Measurements from ENCODE around the gene MRGPRD.

Gene MRGPRD, protein sequence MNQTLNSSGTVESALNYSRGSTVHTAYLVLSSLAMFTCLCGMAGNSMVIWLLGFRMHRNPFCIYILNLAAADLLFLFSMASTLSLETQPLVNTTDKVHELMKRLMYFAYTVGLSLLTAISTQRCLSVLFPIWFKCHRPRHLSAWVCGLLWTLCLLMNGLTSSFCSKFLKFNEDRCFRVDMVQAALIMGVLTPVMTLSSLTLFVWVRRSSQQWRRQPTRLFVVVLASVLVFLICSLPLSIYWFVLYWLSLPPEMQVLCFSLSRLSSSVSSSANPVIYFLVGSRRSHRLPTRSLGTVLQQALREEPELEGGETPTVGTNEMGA

DNA sequence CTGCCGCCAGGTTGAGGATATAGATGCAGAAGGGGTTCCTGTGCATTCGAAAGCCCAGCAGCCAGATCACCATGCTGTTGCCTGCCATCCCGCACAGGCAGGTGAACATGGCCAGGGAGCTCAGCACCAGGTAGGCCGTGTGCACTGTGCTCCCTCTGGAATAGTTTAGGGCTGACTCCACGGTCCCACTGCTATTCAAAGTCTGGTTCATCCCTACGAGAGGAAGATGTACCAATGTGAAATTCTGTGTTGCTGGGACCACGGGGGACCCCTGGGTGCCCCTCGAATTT is at the start of gene MRGPRD:
TSS of gene MRGPRD (minus strand) at position 211 of the 290 bp plus-strand sequence. CDS start at position 211, 0 bp downstream.
- no peak for DNase-seq

DNA sequence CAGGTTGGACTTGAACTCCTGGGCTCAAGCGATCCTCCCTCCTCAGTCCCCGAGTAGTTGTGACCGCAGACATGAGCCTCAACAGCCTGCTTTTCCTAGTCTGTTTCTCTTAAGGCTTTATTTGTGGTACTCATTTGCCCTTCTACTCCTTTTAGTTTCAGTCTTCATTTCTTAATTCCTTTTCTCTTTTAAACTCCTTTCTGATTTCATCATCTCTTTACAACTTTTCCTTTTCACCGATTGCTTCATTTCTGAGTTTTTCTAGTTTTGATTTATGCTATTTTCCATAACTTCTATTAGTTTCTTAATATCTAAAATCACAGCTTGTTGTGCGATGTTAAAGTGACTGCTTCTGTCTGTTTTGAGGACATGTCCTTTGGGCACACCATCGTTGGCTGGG is 49.5 kb upstream of the MRGPRD start:
- no peak for DNase-seq

DNA sequence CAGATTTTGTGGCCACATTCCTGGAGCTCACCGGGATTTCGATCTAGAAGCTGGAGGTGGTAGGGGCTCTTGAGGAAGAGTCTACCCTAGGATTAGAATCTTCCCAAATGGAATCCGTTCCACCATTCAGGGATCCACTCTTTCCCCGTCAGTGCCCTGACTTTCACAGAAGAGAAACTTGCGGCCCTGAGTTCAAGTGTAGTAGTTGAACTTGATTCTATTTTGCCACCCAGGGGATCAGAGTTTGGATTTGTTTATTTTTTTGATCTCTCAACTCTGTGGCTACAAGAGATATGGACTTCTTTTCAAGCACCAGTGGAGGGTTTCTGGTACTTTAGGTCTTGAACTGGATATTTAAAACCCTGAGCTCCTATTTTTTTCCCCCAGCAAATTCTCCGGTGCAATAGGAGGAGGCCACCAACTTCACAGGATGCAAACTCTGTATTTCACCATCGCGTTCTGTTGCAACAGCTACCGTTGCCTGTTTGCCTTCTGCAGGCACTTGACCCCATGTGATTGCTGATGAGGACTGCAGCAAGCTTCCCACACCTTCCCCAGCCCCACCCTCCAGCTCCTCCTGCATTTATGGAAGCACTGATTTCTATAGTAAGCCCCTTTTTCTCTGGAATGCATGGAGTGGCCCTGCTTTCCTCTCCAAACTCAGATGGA is 47.1 kb upstream of the MRGPRD start:
- no peak for DNase-seq

DNA sequence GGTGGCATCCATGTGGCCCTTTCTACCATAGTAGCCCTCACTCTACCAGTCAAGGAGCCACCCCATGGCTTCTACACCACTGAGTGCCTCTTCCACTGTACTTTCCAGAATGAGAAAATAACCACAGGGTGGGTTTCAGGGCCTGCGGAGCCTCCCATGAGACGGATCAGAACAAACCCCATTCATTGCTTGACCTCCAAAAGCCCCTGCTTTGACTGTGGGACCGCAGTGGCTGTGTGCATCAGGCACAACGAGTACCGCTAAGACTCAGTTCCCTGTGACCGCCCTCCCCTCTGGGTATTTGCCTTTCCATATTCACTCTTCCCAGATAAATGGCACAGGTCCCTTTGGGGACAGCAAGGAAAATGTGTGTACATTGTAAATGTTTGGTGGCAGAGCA is 43.7 kb upstream of the MRGPRD start:
- no peak for DNase-seq

DNA sequence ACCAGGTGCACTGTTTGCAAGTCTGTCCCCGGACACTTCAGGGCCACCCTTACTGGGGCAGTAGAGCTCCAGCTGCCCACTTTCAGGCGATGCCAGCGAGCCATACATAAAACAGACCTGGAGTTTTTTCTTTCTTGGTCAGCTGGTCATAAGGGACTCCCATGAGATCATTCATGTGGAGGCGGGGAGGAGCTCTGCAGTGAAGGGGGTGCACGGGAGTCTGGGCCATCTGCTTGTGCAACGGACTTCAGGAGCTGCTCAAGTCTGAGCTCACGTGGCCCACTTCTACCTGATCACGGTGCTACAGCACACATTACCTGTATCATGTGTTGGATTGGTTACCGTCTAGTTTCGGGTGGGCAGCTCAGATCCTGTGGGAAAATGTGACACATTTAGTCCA is 41.5 kb upstream of the MRGPRD start:
- DNase-seq, result no peak

DNA sequence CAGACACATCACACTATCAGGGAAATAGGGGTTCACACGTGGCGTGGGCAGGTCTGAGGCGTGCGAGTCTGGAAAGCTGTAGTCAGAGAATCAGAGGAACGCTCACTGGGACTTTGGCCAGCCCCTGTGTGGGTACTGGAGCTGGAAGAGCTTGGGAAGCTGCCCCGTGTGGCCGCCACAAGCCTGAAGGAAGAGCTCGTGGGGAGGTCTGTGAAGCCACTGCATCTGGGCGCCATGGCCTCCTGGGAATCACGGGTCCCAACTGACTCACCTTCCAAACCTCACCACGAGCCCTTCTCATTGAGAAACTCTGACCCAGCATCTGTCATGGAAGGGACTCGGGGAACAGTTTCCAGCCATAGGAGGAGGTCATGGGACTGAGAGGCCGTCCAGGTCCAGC is 38.1 kb upstream of the MRGPRD start:
- no peak for DNase-seq

DNA sequence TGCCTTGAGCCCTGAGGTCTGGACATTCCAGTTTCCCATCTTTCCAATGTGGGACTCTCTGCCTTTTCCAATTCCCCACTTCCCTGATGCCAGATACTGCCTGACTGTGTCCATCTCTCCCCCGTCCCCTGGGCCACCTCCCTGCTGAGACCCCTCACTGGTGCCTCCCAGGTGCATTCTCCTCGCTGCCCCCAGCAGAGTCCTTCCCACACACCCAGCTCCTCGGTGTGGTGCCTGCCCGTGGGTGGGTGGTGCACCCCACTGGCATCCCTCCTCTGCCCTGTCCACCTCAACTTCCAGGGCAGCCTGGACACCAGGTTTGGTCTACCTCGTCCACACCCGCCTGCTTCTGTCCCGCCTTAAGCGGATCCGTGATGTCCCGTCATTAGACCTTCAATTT is 37.2 kb upstream of the MRGPRD start:
- no peak for DNase-seq

DNA sequence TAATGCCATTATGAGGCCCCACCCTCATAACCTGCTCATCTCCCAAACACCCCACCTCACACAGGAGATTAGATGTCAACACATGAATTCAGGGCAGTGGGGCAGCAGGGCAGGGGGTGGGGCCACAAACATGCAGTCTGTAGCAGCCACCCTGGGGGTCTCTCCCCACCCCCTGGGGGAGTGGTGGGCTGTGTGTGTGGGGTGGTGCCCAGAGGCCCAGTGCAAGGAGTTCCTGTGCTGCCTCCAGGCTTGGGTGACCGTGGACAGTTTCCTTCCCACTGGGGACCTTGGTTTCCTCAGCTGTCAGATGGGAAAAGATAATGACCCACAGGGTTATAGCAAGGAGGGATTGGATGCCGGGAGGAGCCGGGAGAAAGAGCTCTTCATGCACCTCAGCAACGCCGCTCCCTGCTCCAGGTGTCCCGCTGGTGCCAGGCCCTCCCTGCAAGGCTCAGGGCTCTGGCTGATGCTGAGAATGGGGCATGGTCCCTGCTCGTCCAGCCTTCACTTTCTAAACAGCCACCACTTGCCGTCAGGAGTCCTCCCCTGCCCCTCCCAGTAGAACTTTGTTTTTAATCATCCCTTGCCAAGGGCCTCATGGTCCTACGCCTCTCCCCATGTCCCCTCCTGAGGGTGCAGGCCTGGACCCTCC is 34.2 kb upstream of the MRGPRD start:
- no peak for DNase-seq

DNA sequence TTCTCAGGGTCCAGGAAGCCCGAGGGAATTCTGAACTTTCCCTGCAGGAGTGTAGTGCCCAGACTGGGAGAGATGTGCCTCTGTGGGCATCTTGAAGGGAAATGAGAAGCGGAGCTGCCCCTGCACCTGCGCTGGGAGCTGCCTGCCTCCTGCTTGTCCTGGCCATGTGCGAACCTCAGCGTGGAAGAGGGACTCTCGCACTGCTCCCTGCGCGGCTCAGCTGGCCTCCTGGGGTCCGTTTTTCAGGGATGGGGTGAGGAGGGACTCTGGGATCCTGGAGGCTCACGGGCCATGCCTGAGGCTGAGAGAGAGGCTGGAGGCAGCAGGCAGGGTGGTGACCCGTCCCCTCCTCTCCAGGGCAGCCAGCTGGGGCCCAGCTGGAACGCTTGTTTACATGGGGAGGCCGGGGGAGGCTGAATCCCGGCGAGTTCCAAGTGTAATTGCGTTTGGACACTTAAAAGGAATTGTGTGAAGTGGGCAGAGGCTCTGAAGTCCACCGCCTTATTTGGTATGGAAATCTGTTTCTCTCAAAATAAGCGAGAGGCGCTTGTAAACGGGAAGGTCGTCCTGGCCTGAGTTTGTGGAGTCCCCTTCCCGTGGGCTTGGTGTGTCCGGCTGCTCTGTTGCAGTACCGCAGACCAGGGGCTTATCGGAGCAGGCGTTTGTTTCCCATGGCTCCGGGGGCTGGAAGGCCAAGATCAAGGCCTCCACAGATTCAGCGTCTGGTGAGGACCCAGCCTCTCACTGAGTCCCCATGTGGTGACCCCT is 33.5 kb upstream of the MRGPRD start:
- DNase-seq, result no peak

DNA sequence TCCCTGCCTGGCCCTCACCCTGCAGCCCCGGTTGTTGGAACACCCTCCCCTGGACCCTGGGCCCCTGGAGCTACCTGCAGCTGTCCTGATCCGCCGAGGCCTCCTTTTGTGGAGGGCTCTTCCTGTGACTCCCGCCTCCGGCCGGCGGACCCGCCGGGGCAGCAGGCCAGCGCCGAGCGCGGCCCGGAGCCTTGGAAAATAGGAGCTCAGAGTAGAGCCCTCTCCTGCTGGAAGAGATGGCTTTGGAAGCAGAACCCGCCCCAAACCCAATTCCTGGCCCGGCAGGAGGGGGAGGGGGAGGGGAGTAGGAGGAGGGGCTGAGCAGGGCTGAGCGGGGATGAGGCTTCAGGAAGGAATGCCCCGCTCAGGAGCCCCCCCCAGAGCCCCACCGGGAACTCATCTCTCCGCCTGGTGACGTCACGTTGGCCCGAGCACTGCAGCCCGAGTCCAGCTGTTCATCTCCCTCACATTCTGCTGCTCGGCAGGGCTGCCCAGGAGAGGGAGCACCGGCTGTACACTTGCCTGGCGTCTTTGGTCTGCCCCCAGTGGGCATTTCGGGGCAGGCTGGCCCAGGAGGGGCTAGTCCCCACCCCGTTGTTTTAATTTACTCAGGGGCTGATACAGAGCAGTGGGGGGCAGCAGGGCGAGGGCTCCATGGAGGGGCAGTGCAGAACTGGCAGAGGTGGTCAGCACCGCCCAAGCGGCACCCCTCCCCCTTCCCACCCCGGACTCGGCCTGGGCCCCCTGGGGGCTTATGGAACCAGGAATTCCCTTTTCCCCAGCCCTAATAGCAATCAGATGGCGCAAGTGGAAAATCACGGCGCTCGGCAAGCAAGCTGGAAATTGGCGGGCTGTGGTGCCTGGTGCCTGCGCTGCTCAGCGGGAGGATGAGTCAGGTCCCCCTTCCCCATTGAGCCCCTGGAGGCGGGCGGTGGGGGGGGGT is 32.5 kb upstream of the MRGPRD start, which contains the start of gene MRGPRF:
TSS of gene MRGPRF (minus strand) at position 238 of the 943 bp plus-strand sequence. CDS start 3,345 bp downstream, outside the sequence.
- no peak for DNase-seq

DNA sequence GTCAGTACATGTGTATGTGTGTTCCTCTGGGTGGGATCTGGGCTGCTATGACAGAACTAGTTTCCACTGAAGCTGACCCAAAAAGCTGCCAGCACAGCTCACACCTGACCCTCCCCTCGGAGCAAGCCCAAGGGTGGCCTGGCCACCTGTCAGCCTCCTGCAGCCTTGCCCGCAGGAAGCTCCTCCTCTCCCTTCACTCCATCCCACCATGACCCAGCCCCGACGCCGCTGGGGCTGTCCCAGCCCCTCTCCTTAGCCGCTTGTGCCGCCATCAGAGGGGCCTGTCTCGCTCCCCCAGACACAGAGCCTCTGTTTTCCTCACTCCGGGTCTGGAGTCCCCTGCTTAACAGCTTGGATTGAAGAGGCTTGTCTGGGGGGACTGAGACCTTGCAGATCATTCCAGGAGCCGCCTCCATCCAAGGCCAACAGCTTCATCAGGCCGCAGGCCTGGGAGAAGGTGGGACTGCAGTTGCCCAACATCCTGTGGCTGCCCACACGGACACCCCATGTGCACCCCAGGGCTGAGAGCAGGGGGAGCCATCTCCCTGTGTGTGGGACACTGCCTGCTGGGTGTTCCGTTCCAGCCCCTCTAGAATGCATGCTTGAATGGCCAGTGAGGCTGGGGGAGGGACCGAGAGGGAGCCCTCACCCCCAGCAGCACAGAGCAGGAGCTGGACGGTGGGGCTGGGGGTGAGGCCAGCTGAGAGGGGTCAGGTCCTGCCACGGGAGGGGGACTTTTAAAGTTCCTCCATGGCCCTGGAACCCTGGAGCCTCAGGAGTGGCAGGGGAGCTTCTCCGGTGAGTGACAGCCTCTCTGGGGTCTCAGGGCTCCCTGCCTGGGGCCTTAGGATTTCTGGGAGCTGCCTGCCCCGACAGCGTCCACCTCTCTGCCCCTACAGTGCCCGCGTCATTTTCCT is 31.6 kb upstream of the MRGPRD start:
- no peak for DNase-seq

DNA sequence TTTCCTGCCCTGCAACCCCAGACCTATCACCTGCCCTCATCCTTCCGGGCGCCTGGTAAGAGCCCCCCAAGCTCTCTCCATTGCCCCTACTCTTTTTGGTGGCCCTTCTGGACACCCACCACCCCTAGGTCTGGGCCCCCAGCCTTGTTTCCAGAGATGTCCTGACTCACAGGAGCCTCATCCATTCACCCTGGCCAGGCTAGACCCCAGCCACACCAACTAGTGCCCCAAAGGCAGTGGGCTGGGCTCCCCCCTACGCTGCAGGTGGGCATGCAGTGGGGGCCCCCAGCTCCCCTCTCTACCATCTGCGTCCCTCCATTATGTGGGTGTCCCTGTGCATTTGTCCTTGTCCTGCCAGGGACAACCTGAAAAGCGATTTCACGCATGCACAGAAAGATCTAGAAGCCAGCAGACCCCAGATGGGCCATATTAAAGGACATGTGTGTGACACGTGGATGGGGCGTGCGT is 30.9 kb upstream of the MRGPRD start:
- DNase-seq, result no peak

DNA sequence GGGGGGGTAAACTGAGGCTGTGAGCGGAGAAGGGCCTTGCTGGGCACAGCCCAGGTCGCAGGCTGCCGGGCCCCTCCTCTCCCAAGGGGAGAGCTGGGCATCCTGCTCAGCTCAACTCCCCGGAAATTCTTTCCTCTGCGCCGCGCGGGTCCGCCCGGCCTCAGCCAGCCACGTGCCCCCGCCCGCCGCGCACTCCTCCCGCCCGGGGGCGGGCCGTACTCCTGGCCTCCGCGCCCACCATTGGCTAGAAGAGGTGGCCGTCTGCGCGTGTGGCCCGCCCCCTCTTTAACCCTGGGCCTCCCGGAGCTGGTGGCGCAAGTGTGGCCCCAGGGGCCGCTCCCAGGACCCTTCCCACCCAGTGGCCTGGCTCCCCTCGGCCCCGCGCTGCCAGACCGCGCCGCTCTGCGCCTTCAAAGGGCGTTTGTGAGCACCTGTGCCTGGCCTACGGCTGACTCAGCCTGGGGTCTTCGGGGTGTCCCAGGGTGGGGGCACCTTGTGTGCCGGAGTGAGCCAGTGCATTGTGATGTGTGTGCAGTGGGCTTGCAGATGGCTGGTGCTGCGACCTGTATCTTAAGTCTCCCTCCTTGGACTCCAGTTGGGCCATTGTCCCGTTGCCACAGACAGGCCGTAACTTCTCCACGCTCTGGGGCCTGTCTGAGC is 30.3 kb upstream of the MRGPRD start:
- no peak for DNase-seq

DNA sequence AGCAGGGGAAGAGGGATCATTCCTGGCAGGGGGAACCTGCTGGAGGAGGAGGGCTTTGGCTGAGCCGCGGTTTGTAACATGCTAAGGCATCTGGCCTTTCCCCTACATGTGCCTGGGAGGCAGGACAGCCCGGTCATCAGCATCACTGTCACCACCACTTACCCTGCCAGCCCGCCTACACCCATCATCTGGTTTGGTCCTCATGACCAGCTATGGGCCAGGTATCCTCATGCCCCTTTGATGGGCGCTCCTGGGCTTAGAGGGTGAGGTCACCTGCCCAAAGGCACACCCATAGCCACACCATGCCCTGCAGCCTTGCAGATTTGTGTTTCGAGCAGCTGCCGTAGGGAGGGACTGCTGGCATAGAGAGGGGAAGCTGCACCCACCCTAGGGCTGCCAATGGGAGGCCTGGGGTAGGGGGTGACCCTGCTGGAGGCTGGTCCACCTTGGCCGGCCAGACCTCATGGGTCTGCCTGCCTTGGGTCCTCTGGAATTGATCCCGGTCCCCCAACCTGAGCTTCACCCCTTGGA is 29.6 kb upstream of the MRGPRD start:
- no peak for DNase-seq

DNA sequence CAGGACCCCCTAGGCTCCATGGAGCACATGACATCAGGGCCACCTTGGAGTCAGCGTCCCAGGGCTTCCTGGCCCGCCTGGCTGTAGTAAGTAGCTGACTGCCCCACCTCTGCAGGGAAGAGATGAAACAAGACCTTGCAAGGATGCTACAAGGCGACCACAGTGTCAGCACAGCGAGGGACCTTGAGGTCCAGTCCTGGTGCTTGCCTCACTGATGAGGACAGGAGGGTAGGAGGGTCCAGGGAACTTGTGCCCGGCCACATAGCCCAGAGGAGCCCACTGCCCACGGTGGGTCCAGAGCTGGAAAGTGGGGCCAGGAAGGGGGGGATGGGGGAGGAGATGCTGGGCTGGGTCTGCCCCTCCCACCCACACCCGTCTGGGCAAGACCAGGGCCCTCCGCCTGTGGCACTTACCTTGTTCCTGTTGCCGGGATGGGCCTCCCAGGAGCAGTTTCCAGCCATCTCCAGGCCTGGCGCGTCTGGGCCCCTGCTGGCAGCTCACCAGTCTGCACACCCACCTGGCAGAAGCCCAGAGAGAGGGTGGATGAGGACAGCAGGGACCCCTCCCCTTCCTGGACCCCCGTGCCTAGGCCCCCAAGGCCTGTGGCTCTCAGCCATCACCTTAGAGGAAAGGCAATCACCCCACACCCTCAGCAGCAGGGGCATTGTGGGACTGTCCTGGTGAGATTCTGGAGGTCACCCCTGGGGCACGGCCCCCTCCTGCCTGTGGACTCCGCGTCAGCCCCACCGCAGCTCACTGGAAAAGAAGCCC is 28.8 kb upstream of the MRGPRD start:
- no peak for DNase-seq

DNA sequence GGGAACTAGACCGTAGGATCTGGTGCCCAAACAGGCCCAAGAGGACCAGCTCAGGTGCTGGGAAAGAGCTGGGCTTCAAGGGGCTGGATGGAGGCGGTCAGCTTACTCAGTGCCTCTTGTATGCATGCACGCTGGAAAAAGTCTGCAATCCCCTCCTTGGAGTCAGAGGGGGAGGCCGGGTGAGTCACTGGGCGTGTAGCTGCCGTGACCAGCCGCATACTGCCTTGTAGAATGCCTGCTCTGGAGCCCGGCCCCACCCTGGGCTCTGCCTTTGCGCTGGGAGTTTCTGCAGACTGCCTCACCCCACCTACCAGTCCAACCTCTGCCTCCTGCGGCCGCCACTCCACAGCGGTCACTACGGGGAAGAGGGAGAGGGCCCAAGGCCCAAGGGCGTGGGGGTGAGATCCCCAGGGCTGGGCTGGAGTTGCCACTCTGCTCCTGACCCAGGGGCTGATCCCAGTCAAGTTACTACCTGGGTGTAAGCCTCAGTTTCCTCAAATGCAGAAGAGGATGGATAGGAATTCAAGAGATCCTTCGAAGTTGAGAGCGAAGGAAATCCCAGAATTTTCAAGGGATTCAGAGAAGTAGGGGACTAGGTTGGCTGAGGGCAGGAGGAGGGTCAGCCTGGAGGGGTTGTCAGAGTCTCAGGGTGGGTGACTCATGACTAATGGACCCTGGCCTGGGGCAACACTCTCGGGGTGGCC is 28.1 kb upstream of the MRGPRD start:
- no peak for DNase-seq

DNA sequence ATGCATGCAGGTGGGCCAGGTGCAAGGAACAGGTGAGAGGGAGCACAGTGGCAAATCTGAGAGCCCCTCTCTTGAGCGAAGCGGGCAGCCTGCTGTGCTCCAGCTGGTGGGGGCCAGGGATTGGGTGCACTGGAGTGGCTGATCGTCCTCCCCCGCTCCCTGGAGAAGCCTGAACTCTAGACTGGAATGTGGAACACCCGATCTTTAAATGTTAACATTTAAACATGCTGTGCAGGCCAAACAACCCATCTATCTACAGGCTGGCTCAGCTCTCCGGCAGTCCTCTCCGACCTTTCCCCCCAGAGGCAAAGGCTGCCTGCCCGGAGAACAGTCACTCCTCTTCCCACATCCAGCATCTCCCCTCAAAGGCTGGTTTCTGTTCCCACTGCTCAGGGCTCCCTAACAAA is 27.2 kb upstream of the MRGPRD start:
- DNase-seq, result no peak

DNA sequence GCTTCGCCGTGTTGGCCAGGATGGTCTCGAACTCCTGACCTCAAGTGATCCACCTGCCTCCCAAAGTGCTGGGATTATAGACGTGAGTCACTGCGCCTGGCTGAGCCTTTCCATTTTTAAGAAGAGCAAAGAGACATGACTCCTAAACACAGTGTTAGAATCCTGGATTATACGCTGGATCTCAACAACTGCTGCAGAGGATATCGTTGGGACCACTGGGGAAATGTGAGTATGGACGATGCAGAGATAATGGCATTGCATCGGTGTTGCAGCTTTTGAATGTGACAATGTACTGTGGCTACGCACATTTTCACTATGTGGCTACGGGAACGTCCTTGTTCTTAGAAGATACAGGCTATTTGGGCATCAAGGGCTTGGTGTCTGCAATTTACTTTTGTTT is 26.0 kb upstream of the MRGPRD start:
- no peak for DNase-seq
